ENCODE measurements around the gene CTSS. TPM values are rescaled to one million over a fixed set of nuclear protein-coding genes. Genes with fewer than 3 reads are reported as not detected.

Gene CTSS
- total RNA-seq, 1 experiment from 2014 or later, result not detected

DNA sequence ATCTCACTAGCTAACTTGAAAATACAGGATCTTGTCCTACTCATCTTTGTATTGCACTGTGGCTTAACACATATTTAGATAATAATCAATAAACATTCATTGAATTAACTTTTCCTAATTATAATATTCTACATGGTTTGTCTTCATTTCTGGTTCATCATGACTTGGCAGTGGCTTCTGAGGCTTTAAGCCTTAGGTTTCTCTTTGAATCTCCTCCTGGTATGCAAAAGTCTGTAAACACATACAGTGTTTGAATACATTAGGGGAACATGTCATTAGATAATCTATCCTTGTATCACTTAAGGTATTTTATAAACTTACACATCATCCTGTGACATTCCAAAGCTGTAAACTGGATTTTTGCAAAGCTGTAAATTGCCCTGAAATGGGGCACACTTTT, 21.9 kb upstream of the CTSS start:
- TF ChIP-seq, protein P1, sequence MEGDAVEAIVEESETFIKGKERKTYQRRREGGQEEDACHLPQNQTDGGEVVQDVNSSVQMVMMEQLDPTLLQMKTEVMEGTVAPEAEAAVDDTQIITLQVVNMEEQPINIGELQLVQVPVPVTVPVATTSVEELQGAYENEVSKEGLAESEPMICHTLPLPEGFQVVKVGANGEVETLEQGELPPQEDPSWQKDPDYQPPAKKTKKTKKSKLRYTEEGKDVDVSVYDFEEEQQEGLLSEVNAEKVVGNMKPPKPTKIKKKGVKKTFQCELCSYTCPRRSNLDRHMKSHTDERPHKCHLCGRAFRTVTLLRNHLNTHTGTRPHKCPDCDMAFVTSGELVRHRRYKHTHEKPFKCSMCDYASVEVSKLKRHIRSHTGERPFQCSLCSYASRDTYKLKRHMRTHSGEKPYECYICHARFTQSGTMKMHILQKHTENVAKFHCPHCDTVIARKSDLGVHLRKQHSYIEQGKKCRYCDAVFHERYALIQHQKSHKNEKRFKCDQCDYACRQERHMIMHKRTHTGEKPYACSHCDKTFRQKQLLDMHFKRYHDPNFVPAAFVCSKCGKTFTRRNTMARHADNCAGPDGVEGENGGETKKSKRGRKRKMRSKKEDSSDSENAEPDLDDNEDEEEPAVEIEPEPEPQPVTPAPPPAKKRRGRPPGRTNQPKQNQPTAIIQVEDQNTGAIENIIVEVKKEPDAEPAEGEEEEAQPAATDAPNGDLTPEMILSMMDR (conservative IDR thresholded peaks at IDR 0.05), result no peak
- H3K23me2 ChIP-seq (ENCODE audit: insufficient read length, low read depth, low read length, poor library complexity, severe bottlenecking), result no peaks in the 10 kb centered on the region
- DNase-seq, result no peak
- no peak overlapping the region for H2BK20ac ChIP-seq (ENCODE audit: low read depth, low read length, poor library complexity, severe bottlenecking)
- Mint-ChIP-seq H3K9me3 (no peaks in the 10 kb centered on the region), H3K4me3 (no peak overlapping the region), H3K4me1 (no peaks in the 10 kb centered on the region), H3K27me3 (ENCODE audit: low read depth) (no peaks in the 10 kb centered on the region), H3K27ac (peak overlapping the region in 1 of 3 experiments; percentile 4; a peak in 1 of 7 replicates), H3K36me3 (ENCODE audit: insufficient read depth in 1 of 3, low read depth in 3 of 3) (no peaks in the 10 kb centered on the region)
- H3K27ac ChIP-seq (ENCODE audit: insufficient read length, low read depth, low read length), result no peak overlapping the region
- no peak overlapping the region for H2BK12ac ChIP-seq (ENCODE audit: insufficient read length, low read depth, low read length)
- no peak overlapping the region for H3K18ac ChIP-seq (ENCODE audit: insufficient read length, low read depth, low read length)
- H3K4ac ChIP-seq (ENCODE audit: low read depth, low read length), result no peak overlapping the region
- H3T11ph ChIP-seq (ENCODE audit: low read length), result no peak overlapping the region
- no peak overlapping the region for H2BK15ac ChIP-seq (ENCODE audit: low read depth, low read length)
- H3K9ac ChIP-seq (ENCODE audit: extremely low read depth, insufficient read length, low read length), result no peak overlapping the region
- H3K79me1 ChIP-seq (ENCODE audit: insufficient read depth, low read depth, low read length, poor library complexity, severe bottlenecking), result no peaks in the 10 kb centered on the region
- no peak overlapping the region for H2AK5ac ChIP-seq (ENCODE audit: insufficient read length, low read length)
- H4K8ac ChIP-seq (replicated peaks; ENCODE audit: insufficient read length, low read depth, low read length), result no peak overlapping the region
- H4K5ac ChIP-seq (ENCODE audit: insufficient read length, low read depth, low read length), result no peak overlapping the region
- H3K14ac ChIP-seq (ENCODE audit: insufficient read depth, low read length), result no peak overlapping the region
- no peak overlapping the region for H2AFZ ChIP-seq (ENCODE audit: low read length)
- H3K4me2 ChIP-seq (ENCODE audit: insufficient read depth, insufficient read length, low read length), result no peak overlapping the region
- H2BK120ac ChIP-seq (ENCODE audit: low read depth, low read length, poor library complexity, severe bottlenecking), result no peak overlapping the region
- no peaks in the 10 kb centered on the region for H3K27me3 ChIP-seq (ENCODE audit: insufficient read depth, low read length)
- no peak overlapping the region for H4K91ac ChIP-seq (ENCODE audit: insufficient read length, low read depth, low read length)
- H4K20me1 ChIP-seq (ENCODE audit: control insufficient read depth, insufficient read depth, insufficient read length), result no peaks in the 10 kb centered on the region
- no peaks in the 10 kb centered on the region for H3K9me3 ChIP-seq (ENCODE audit: control insufficient read depth, low read depth, low read length)
- H3K23ac ChIP-seq (ENCODE audit: insufficient read length, low read depth, low read length), result no peak overlapping the region
- H2BK5ac ChIP-seq (ENCODE audit: insufficient read length, low read length), result no peak overlapping the region
- H3K4me1 ChIP-seq (ENCODE audit: insufficient read depth, low read length), result no peaks in the 10 kb centered on the region
- H3K56ac ChIP-seq (ENCODE audit: insufficient read length, low read depth, low read length), result no peak overlapping the region
- no peaks in the 10 kb centered on the region for H3K79me2 ChIP-seq (ENCODE audit: insufficient read depth, low read length)
